Mesendoderm (in vitro differentiated cells): ENCODE data around the gene SEC14L5.
"Not testable (repeated sequence)": the region's sequence is repeated elsewhere in the genome, so short reads cannot be mapped to it uniquely, and the experiment has no call there.

Source experiments
- DNase-seq: peaks from one replicate; pipeline ENCODE4 v3.0.0; 2013
- H2AK5ac ChIP-seq: 2 replicates; pipeline ENCODE4 v1.6.1; 2013; ENCODE audit warnings: low read length, inconsistent platforms
- H2BK120ac ChIP-seq: 2 replicates; pipeline ENCODE4 v1.6.1; 2013; ENCODE audit warnings: low read depth, mild to moderate bottlenecking, low read length, moderate library complexity, mixed read lengths
- H2BK15ac ChIP-seq: replicated peaks from 2 replicates; pipeline ENCODE4 v1.6.1; 2013; ENCODE audit warnings: low read depth, mild to moderate bottlenecking, moderate library complexity
- H2BK5ac ChIP-seq: 2 replicates; pipeline ENCODE4 v1.6.1; 2013; ENCODE audit warnings: low read length, inconsistent platforms
- H3K18ac ChIP-seq: 2 replicates; pipeline ENCODE4 v1.6.1; 2013; ENCODE audit warnings: mild to moderate bottlenecking, low read length, mixed read lengths
- H3K23ac ChIP-seq: one replicate; pipeline ENCODE4 v1.6.1; 2013; ENCODE audit warnings: low read length
- H3K27ac ChIP-seq: 2 replicates; pipeline ENCODE4 v1.5.1; 2013; ENCODE audit warnings: low read depth, mild to moderate bottlenecking, inconsistent platforms, low read length, moderate library complexity
- H3K27me3 ChIP-seq: 2 replicates; pipeline ENCODE4 v1.6.1; 2013; ENCODE audit warnings: low read length, control low read depth, mild to moderate bottlenecking, inconsistent platforms; ENCODE audit not compliant: insufficient read depth, poor library complexity
- H3K36me3 ChIP-seq: 2 replicates; pipeline ENCODE4 v1.6.1; 2013; ENCODE audit warnings: low read length, inconsistent platforms; ENCODE audit not compliant: control insufficient read depth, insufficient read depth
- H3K4ac ChIP-seq: one replicate; pipeline ENCODE4 v1.6.1; 2013; ENCODE audit warnings: low read depth, mild to moderate bottlenecking, low read length, moderate library complexity
- H3K4me1 ChIP-seq: 2 replicates; pipeline ENCODE4 v1.6.1; 2013; ENCODE audit warnings: low read depth, low read length, inconsistent platforms; ENCODE audit not compliant: control insufficient read depth
- H3K4me2 ChIP-seq: 2 replicates; pipeline ENCODE4 v1.6.1; 2013; ENCODE audit warnings: low read length
- H3K4me3 ChIP-seq: 2 replicates; pipeline ENCODE4 v1.5.1; 2013; ENCODE audit warnings: mild to moderate bottlenecking, low read length
- H3K56ac ChIP-seq: one replicate; pipeline ENCODE4 v1.6.1; 2013; ENCODE audit warnings: low read length
- H3K79me1 ChIP-seq: 2 replicates; pipeline ENCODE4 v1.6.1; 2013; ENCODE audit warnings: low read length, inconsistent platforms
- H3K79me2 ChIP-seq: 2 replicates; pipeline ENCODE4 v1.6.1; 2013; ENCODE audit warnings: mild to moderate bottlenecking, low read length; ENCODE audit not compliant: control insufficient read depth, insufficient read depth
- H3K9ac ChIP-seq: 2 replicates; pipeline ENCODE4 v1.6.1; 2013; ENCODE audit warnings: low read length, inconsistent platforms
- H4K5ac ChIP-seq: one replicate; pipeline ENCODE4 v1.6.1; 2013; ENCODE audit warnings: low read length
- H4K8ac ChIP-seq: one replicate; pipeline ENCODE4 v1.6.1; 2013; ENCODE audit warnings: low read depth, mild to moderate bottlenecking, control low read depth, low read length, moderate library complexity
- WGBS: extraction: QIAGEN DNeasy Blood & Tissue Kit; methylation state at CpG from one replicate; pipeline ENCODE4 v1.1.7; 2013; ENCODE audit warnings: low lambda C conversion rate, missing lambda C conversion rate; ENCODE audit not compliant: insufficient coverage; ENCODE audit errors: extremely low coverage; 5-methylcytosine and 5-hydroxymethylcytosine counted together

The SEC14L5 gene

GRCh38 chr16:4968278-4968677 lies 10.1 kb downstream of the SEC14L5 start:
- H2AK5ac ChIP-seq, H3K27me3 ChIP-seq, DNase-seq, H3K18ac ChIP-seq, H3K27ac ChIP-seq, H2BK15ac ChIP-seq, H3K23ac ChIP-seq, H3K79me1 ChIP-seq, H3K79me2 ChIP-seq, H4K5ac ChIP-seq, H2BK5ac ChIP-seq, H3K36me3 ChIP-seq, H4K8ac ChIP-seq, H3K4ac ChIP-seq, H3K56ac ChIP-seq, H3K4me3 ChIP-seq, H3K9ac ChIP-seq, H3K4me2 ChIP-seq, H2BK120ac ChIP-seq, H3K4me1 ChIP-seq: not testable (repeated sequence)
- WGBS = no CpG with 5 or more reads among the region's 12 CpGs

DNA sequence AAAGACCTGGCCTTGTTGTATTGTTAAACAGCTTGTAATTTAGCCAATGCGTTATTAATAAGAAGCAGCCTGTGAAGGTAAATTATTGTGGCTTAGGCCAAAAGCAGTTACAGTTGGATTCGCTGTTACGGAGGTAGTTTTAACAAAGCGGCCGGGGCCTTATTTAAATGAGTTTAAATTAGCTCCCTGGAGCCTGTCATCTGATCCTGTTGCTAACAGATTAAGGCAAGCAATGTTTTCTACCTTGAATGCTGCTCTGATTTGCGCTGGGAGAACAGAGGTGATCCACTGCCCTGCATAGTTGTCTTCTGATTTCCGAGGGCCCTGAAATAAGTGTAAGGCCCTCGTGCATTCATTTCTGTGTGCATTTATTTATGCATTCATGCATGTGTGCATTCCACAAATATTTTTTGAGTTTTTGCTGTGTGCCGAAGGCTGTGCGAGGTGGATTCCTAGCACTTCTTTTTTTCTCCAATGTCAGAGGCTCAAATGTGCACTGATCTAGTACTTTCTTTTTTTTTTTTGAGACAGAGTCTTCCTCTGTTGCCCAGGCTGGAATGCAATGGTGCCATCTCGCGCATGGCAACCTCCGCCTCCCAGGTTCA lies 10.9 kb downstream of the SEC14L5 start:
- no CpG with 5 or more reads among the region's 13 CpGs for WGBS
- DNase-seq = peak; percentile 36
- H3K23ac ChIP-seq = no peak overlapping the region

GRCh38 chr16:4970010-4970409 lies 11.9 kb downstream of the SEC14L5 start:
- Histone ChIP-seq H4K5ac (no peak overlapping the region), H3K27me3 (no peaks in the 10 kb centered on the region), H2BK15ac (no peak overlapping the region), H3K79me2 (no peaks in the 10 kb centered on the region), H3K79me1 (no peaks in the 10 kb centered on the region), H3K18ac (no peak overlapping the region), H3K36me3 (no peaks in the 10 kb centered on the region), H3K4me2 (no peak overlapping the region), H4K8ac (no peak overlapping the region), H3K4me1 (peaks cover 2% of the 10 kb centered on the region), H3K9ac (no peak overlapping the region), H3K4ac (no peak overlapping the region), H2BK5ac (no peak overlapping the region), H2AK5ac (no peak overlapping the region), H3K4me3 (no peak overlapping the region), H3K56ac (no peak overlapping the region), H3K23ac (no peak overlapping the region), H3K27ac (no peak overlapping the region), H2BK120ac (no peak overlapping the region)
- no CpG with 5 or more reads among the region's 3 CpGs for WGBS
- DNase-seq = no peak

More for the DNA sequence above, 10.9 kb downstream of the SEC14L5 start:
- no peak overlapping the region for H3K9ac ChIP-seq
- H2AK5ac ChIP-seq = no peak overlapping the region
- H3K27ac ChIP-seq = no peak overlapping the region
- no peak overlapping the region for H4K5ac ChIP-seq
- no peak overlapping the region for H2BK5ac ChIP-seq
- H3K79me2 ChIP-seq = no peaks in the 10 kb centered on the region
- H3K18ac ChIP-seq = no peak overlapping the region
- H3K36me3 ChIP-seq = no peaks in the 10 kb centered on the region
- peaks cover 2% of the 10 kb centered on the region for H3K4me1 ChIP-seq
- no peak overlapping the region for H3K4me2 ChIP-seq
- H3K4ac ChIP-seq = no peak overlapping the region
- no peak overlapping the region for H2BK15ac ChIP-seq
- H4K8ac ChIP-seq = no peak overlapping the region
- H3K4me3 ChIP-seq = no peak overlapping the region
- no peaks in the 10 kb centered on the region for H3K79me1 ChIP-seq
- H2BK120ac ChIP-seq = no peak overlapping the region
- no peaks in the 10 kb centered on the region for H3K27me3 ChIP-seq
- no peak overlapping the region for H3K56ac ChIP-seq

GRCh38 chr16:4972938-4973587 lies 14.9 kb downstream of the SEC14L5 start:
- Histone ChIP-seq H3K4me3 (no peak overlapping the region), H4K8ac (no peak overlapping the region), H3K56ac (no peak overlapping the region), H3K4me1 (peaks cover 2% of the 10 kb centered on the region), H2BK120ac (no peak overlapping the region), H2BK5ac (no peak overlapping the region), H2AK5ac (no peak overlapping the region), H3K27me3 (no peaks in the 10 kb centered on the region), H3K18ac (no peak overlapping the region), H3K36me3 (no peaks in the 10 kb centered on the region), H3K9ac (no peak overlapping the region), H3K79me2 (no peaks in the 10 kb centered on the region), H3K4ac (no peak overlapping the region), H4K5ac (no peak overlapping the region), H2BK15ac (no peak overlapping the region), H3K27ac (no peak overlapping the region), H3K4me2 (no peak overlapping the region), H3K23ac (no peak overlapping the region), H3K79me1 (no peaks in the 10 kb centered on the region)
- no peak for DNase-seq
- WGBS = no CpG with 5 or more reads among the region's 8 CpGs

GRCh38 chr16:4976079-4976478 lies 17.9 kb downstream of the SEC14L5 start:
- no peak overlapping the region for H2BK15ac ChIP-seq
- DNase-seq = no peak

More at GRCh38 chr16:4976079-4976478, 17.9 kb downstream of the SEC14L5 start:
- H3K4me3 ChIP-seq = no peak overlapping the region
- H4K8ac ChIP-seq = no peak overlapping the region
- H3K18ac ChIP-seq = no peak overlapping the region
- no peaks in the 10 kb centered on the region for H3K36me3 ChIP-seq
- no peak overlapping the region for H2AK5ac ChIP-seq
- H3K79me1 ChIP-seq = no peaks in the 10 kb centered on the region
- H3K4me1 ChIP-seq = no peaks in the 10 kb centered on the region
- H2BK120ac ChIP-seq = no peak overlapping the region
- no peaks in the 10 kb centered on the region for H3K79me2 ChIP-seq
- no peak overlapping the region for H3K4ac ChIP-seq
- no peak overlapping the region for H3K56ac ChIP-seq
- H3K27me3 ChIP-seq = no peaks in the 10 kb centered on the region
- no CpG with 5 or more reads among the region's 2 CpGs for WGBS
- H3K27ac ChIP-seq = no peak overlapping the region
- H3K9ac ChIP-seq = no peak overlapping the region
- no peak overlapping the region for H3K4me2 ChIP-seq
- no peak overlapping the region for H2BK5ac ChIP-seq
- no peak overlapping the region for H4K5ac ChIP-seq
- no peak overlapping the region for H3K23ac ChIP-seq
